ENCODE results near the gene OR12D1.
"Not testable (repeated sequence)": the region's sequence is repeated elsewhere in the genome, so short reads cannot be mapped to it uniquely, and the experiment has no call there.

OR12D1 gene

GRCh38 chr6:29426654-29427053 is 11.9 kb downstream of the OR12D1 start:
- no peak for DNase-seq (ENCODE audit: extremely low read depth, insufficient read length)
- no peak for TF ChIP-seq CTCF (IDR thresholded peaks at IDR 0.05; ENCODE audit: insufficient read depth, low read length, poor library complexity, severe bottlenecking)
- H3K36me3 ChIP-seq (ENCODE audit: control insufficient read depth, insufficient read depth, low read length): no peaks in the 10 kb centered on the region
- no peaks in the 10 kb centered on the region for H3K27me3 ChIP-seq (replicated peaks; ENCODE audit: control insufficient read depth, insufficient read depth, low read length)
- no peak overlapping the region for H3K4me3 ChIP-seq (replicated peaks; ENCODE audit: low read depth, low read length)

DNA sequence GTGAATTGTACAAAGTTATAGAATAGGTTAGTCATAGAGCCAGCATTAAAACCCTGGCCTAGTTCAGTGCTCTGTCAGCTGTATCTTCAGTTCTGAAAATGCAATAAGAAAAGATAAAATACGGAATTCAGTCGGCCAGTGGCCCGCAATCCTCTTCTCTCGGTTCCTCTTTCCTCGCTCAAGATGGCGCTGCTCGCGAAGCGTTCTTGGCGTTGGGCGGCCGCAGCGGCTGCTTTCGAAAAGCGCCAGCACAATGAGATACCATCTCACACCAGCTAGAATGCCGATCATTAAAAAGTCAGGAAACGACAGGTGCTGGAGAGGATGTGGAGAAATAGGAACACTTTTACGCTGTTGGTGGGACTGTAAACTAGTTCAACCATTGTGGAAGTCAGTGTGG is 22.0 kb downstream of the OR12D1 start:
- not testable (repeated sequence) for DNase-seq (ENCODE audit: extremely low read depth, insufficient read length); H3K36me3 ChIP-seq (ENCODE audit: control insufficient read depth, insufficient read depth, low read length); H3K27me3 ChIP-seq (replicated peaks; ENCODE audit: control insufficient read depth, insufficient read depth, low read length); H3K4me3 ChIP-seq (replicated peaks; ENCODE audit: low read depth, low read length)

- no peak for DNase-seq (ENCODE audit: extremely low read depth, insufficient read length)
- TF ChIP-seq CTCF (IDR thresholded peaks at IDR 0.05; ENCODE audit: insufficient read depth, low read length, poor library complexity, severe bottlenecking): no peak
- Histone ChIP-seq H3K4me3 (replicated peaks; ENCODE audit: low read depth, low read length) (no peak within 1 kb of the TSS), H3K27me3 (replicated peaks; ENCODE audit: control insufficient read depth, insufficient read depth, low read length) (no peaks in the 10 kb centered on the region), H3K36me3 (ENCODE audit: control insufficient read depth, insufficient read depth, low read length) (no peaks in the 10 kb centered on the region)
Measured at GRCh38 chr6:29439006-29439405, 24.3 kb downstream of the OR12D1 start, which contains the start of gene OR10C1. Gene OR10C1 (plus strand): TSS chr6:29439306. CDS start chr6:29440016, 710 bp downstream.

DNA sequence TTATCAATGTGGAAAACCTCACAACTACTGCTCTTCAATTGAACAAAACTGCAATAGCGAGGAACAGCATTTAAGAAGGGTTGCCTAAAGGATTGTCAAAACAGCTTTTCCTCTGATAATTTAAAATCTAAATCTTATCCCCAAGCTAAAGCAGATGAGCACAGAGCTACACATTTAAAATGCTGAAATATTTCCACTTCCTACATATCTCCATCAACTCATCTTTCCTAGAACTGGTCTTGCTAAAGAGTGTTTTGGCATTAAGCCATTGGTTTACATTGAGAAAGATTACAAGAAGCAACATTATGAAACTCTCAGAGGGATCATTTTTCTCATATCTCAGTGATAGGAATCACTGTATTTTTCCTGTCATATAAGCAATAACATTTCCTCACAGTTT is 28.0 kb downstream of the OR12D1 start:
- no peak for TF ChIP-seq CTCF (IDR thresholded peaks at IDR 0.05; ENCODE audit: insufficient read depth, low read length, poor library complexity, severe bottlenecking)
- H3K27me3 ChIP-seq (replicated peaks; ENCODE audit: control insufficient read depth, insufficient read depth, low read length): no peaks in the 10 kb centered on the region
- H3K4me3 ChIP-seq (replicated peaks; ENCODE audit: low read depth, low read length): no peak overlapping the region
- no peaks in the 10 kb centered on the region for H3K36me3 ChIP-seq (ENCODE audit: control insufficient read depth, insufficient read depth, low read length)
- no peak for DNase-seq (ENCODE audit: extremely low read depth, insufficient read length)

DNA sequence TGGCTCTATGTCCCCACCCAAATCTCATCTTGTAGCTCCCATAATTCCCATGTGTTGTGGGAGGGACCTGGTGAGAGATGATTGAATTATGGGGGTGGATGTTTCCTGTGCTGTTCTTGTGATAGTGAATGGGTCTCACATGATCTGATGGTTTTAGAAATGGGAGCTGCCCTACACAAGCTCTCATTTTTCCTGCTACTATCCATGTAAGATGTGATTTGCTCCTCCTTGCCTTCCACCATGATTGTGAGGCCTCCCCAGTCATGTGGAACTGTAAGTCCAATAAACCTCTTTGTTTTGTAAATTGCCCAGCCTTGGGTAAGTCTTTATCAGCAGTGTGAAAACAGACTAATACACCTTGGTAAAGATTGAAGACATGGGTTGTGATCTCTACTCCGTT is 29.3 kb downstream of the OR12D1 start:
- DNase-seq (ENCODE audit: extremely low read depth, insufficient read length); H3K4me3 ChIP-seq (replicated peaks; ENCODE audit: low read depth, low read length); H3K36me3 ChIP-seq (ENCODE audit: control insufficient read depth, insufficient read depth, low read length); H3K27me3 ChIP-seq (replicated peaks; ENCODE audit: control insufficient read depth, insufficient read depth, low read length): not testable (repeated sequence)

- Histone ChIP-seq H3K27me3 (replicated peaks; ENCODE audit: control insufficient read depth, insufficient read depth, low read length) (no peaks in the 10 kb centered on the region), H3K36me3 (ENCODE audit: control insufficient read depth, insufficient read depth, low read length) (no peaks in the 10 kb centered on the region), H3K4me3 (replicated peaks; ENCODE audit: low read depth, low read length) (no peak overlapping the region)
- DNase-seq (ENCODE audit: extremely low read depth, insufficient read length): no peak
- TF ChIP-seq CTCF (IDR thresholded peaks at IDR 0.05; ENCODE audit: insufficient read depth, low read length, poor library complexity, severe bottlenecking): no peak
Measured at GRCh38 chr6:29447670-29448069, 32.9 kb downstream of the OR12D1 start.

DNA sequence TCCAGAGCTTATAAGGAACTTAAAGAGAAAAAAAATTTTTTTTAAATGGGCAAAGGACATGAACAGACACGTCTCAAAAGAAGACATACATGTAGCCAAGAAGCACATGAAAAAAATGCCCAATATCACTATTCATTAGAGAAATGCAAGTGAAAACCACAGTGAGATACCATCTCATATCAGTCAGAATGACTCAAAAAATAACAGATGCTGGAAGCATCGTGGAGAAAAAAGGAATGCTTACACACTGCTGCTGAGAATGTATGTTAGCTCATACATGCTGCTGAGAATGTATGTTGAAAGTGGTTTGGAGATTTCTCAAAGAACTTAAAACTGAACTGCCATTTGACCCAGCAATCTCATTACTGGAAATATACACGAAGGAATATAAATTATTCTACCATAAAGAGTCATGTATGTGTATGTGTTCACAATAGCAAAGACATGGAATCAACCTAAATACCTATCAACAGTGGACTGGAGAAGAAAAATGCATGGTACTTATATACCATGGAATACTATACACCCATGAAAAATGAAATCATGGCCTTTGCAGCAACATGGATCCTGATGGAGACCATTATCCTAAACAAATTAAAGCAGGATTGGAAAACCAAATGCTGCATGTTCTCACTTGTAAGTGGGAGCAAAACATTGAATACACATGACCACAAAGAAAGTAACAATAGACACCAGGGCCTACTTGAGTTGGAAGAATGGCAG is 36.9 kb downstream of the OR12D1 start:
- no peak for DNase-seq (ENCODE audit: extremely low read depth, insufficient read length)
- no peak for TF ChIP-seq CTCF (IDR thresholded peaks at IDR 0.05; ENCODE audit: insufficient read depth, low read length, poor library complexity, severe bottlenecking)
- no peak overlapping the region for H3K4me3 ChIP-seq (replicated peaks; ENCODE audit: low read depth, low read length)
- no peaks in the 10 kb centered on the region for H3K36me3 ChIP-seq (ENCODE audit: control insufficient read depth, insufficient read depth, low read length)
- H3K27me3 ChIP-seq (replicated peaks; ENCODE audit: control insufficient read depth, insufficient read depth, low read length): no peaks in the 10 kb centered on the region
